SU-DHL-6 (cell line): ENCODE measurements around the gene SNX3.

Source experiments
- H2AFZ ChIP-seq: fragments of 200-600 bp; sonication (generic); 2 replicates; pipeline ENCODE4 v1.6.1; 2014; ENCODE audit warnings: low read depth, mild to moderate bottlenecking, moderate library complexity, mixed read lengths, antibody characterized with exemption, low read length; ENCODE audit not compliant: severe bottlenecking
- H3F3A ChIP-seq: fragments of 200-600 bp; shearing (Covaris generic); 2 replicates; pipeline ENCODE4 v1.6.0; 2016; ENCODE audit warnings: antibody characterized with exemption, mild to moderate bottlenecking; ENCODE audit not compliant: insufficient read depth
- H3K27ac ChIP-seq: fragments of 200-600 bp; sonication (generic); 2 replicates; pipeline ENCODE4 v1.5.1; 2016; ENCODE audit warnings: low read depth, mild to moderate bottlenecking, low read length, moderate library complexity, mixed read lengths
- H3K27me3 ChIP-seq: fragments of 200-600 bp; sonication (generic), shearing (Covaris generic); 2 replicates; pipeline ENCODE4 v1.6.0; 2014; ENCODE audit warnings: mild to moderate bottlenecking, low read length
- H3K36me3 ChIP-seq: fragments of 200-600 bp; sonication (generic); 2 replicates; pipeline ENCODE4 v1.6.1; 2014; ENCODE audit warnings: mild to moderate bottlenecking, low read length, mixed read lengths
- H3K4me2 ChIP-seq: fragments of 300-600, 200-600 bp; shearing (Covaris generic), sonication (generic); 2 replicates; pipeline ENCODE4 v1.6.0; 2014; ENCODE audit warnings: low read length, low read depth, mild to moderate bottlenecking; ENCODE audit not compliant: poor library complexity, severe bottlenecking
- H3K4me3 ChIP-seq: fragments of 200-600 bp; sonication (generic); 2 replicates; pipeline ENCODE4 v1.5.1; 2014; ENCODE audit warnings: antibody characterized with exemption, low read length, mild to moderate bottlenecking, mixed read lengths; ENCODE audit not compliant: insufficient read depth, poor library complexity, severe bottlenecking
- H3K79me2 ChIP-seq: fragments of 200-600 bp; sonication (generic); 2 replicates; pipeline ENCODE4 v1.6.1; 2014; ENCODE audit warnings: mild to moderate bottlenecking, low read length, moderate library complexity; ENCODE audit not compliant: insufficient read depth
- H3K9ac ChIP-seq: fragments of 200-600 bp; sonication (generic); 2 replicates; pipeline ENCODE4 v1.7.0; 2014; ENCODE audit warnings: mild to moderate bottlenecking, low read length
- H3K9me2 ChIP-seq: fragments of 200-600 bp; sonication (generic); replicated peaks from 2 replicates; pipeline ENCODE4 v1.6.1; 2014; ENCODE audit warnings: low read length; ENCODE audit not compliant: insufficient read depth
- H3K9me3 ChIP-seq: fragments of 200-600 bp; sonication (generic); 2 replicates; pipeline ENCODE4 v1.6.1; 2014; ENCODE audit warnings: low read length, mixed read lengths; ENCODE audit not compliant: insufficient read depth
- H4K20me1 ChIP-seq: fragments of 200-600 bp; sonication (generic); 2 replicates; pipeline ENCODE4 v1.6.1; 2014; ENCODE audit warnings: low read depth, mild to moderate bottlenecking, antibody characterized with exemption, low read length, moderate library complexity, mixed read lengths
- CTCF ChIP-seq: fragments of 200-600 bp; sonication (generic); IDR thresholded peaks from one replicate; pipeline ENCODE4 v1.5.1; 2017; ENCODE audit warnings: antibody characterized with exemption, mild to moderate bottlenecking, low read length, moderate library complexity; ENCODE audit not compliant: insufficient read depth, poor library complexity, severe bottlenecking
- EZH2phosphoT487 ChIP-seq: fragments of 200-600 bp; sonication (generic), shearing (Covaris generic); conservative IDR thresholded peaks from 2 replicates; pipeline ENCODE4 v1.6.1; 2018; ENCODE audit warnings: mild to moderate bottlenecking, antibody characterized with exemption, low read length, moderate library complexity, mixed read lengths

The SNX3 gene

GRCh38 chr6:108277831-108278230 is 17.0 kb upstream of the SNX3 start:
- Histone ChIP-seq H3K36me3 (no peaks in the 10 kb centered on the region), H3K9ac (no peak overlapping the region), H3K9me2 (no peaks in the 10 kb centered on the region), H3K79me2 (no peaks in the 10 kb centered on the region), H4K20me1 (no peaks in the 10 kb centered on the region), H3K27me3 (no peaks in the 10 kb centered on the region), H2AFZ (no peak overlapping the region), H3K4me2 (no peak overlapping the region), H3K27ac (no peak overlapping the region), H3F3A (no peaks in the 10 kb centered on the region), H3K4me3 (no peak overlapping the region), H3K9me3 (no peaks in the 10 kb centered on the region)
- no peak for TF ChIP-seq EZH2phosphoT487
- no peak for TF ChIP-seq CTCF

GRCh38 chr6:108277295-108277694 is 16.5 kb upstream of the SNX3 start:
- Histone ChIP-seq H3K9me3 (no peaks in the 10 kb centered on the region), H3F3A (no peaks in the 10 kb centered on the region), H3K36me3 (no peaks in the 10 kb centered on the region)

GRCh38 chr6:108275976-108276375 is 15.1 kb upstream of the SNX3 start:
- no peak for TF ChIP-seq EZH2phosphoT487
- TF ChIP-seq CTCF: no peak
- Histone ChIP-seq H3K79me2 (no peaks in the 10 kb centered on the region), H3F3A (no peaks in the 10 kb centered on the region), H3K27ac (no peak overlapping the region), H3K36me3 (no peaks in the 10 kb centered on the region), H3K9ac (no peak overlapping the region), H3K4me3 (no peak overlapping the region), H2AFZ (no peak overlapping the region), H3K9me2 (no peaks in the 10 kb centered on the region), H3K9me3 (no peaks in the 10 kb centered on the region), H3K4me2 (no peak overlapping the region), H4K20me1 (no peaks in the 10 kb centered on the region), H3K27me3 (no peaks in the 10 kb centered on the region)

More at GRCh38 chr6:108277295-108277694, 16.5 kb upstream of the SNX3 start:
- Histone ChIP-seq H3K79me2 (no peaks in the 10 kb centered on the region), H3K4me3 (no peak overlapping the region), H2AFZ (no peak overlapping the region), H4K20me1 (no peaks in the 10 kb centered on the region), H3K4me2 (no peak overlapping the region), H3K27ac (no peak overlapping the region), H3K27me3 (no peaks in the 10 kb centered on the region), H3K9me2 (no peaks in the 10 kb centered on the region), H3K9ac (no peak overlapping the region)
- TF ChIP-seq EZH2phosphoT487 (no peak), CTCF (no peak)
